ENCODE data around the gene RNF2.

The RNF2 gene

GRCh38 chr1:185129708-185130107 lies 84.3 kb downstream of the RNF2 start:
- no peaks in the 10 kb centered on the region for H3K4me1 ChIP-seq (ENCODE audit: control insufficient read depth, insufficient read depth, low read length)
- no peak overlapping the region for H3K27ac ChIP-seq (ENCODE audit: insufficient read depth, low read depth, low read length, poor library complexity, severe bottlenecking)
- H3K36me3 ChIP-seq (ENCODE audit: control insufficient read depth, insufficient read depth, low read length) = peaks cover 14% of the 10 kb centered on the region
- no peaks in the 10 kb centered on the region for H3K27me3 ChIP-seq (ENCODE audit: control insufficient read depth, insufficient read depth, low read length, poor library complexity, severe bottlenecking)
- no peak overlapping the region for H3K4me3 ChIP-seq (ENCODE audit: insufficient read depth, low read depth, low read length)
- H3K9me3 ChIP-seq (ENCODE audit: control insufficient read depth, low read length) = no peaks in the 10 kb centered on the region
- 100% methylated on average over 1 of the region's 2 CpGs for WGBS, 2 experiments

- Histone ChIP-seq H3K27me3 (ENCODE audit: control insufficient read depth, insufficient read depth, low read length, poor library complexity, severe bottlenecking) (no peaks in the 10 kb centered on the region), H3K4me1 (ENCODE audit: control insufficient read depth, insufficient read depth, low read length) (no peaks in the 10 kb centered on the region), H3K4me3 (ENCODE audit: insufficient read depth, low read depth, low read length) (no peak overlapping the region), H3K36me3 (ENCODE audit: control insufficient read depth, insufficient read depth, low read length) (peaks cover 16% of the 10 kb centered on the region), H3K27ac (ENCODE audit: insufficient read depth, low read depth, low read length, poor library complexity, severe bottlenecking) (no peak overlapping the region), H3K9me3 (ENCODE audit: control insufficient read depth, low read length) (no peaks in the 10 kb centered on the region)
- 94 to 100% methylated on average over 1 of the region's 1 CpG for WGBS, 2 experiments
These were observed 87.2 kb downstream of the RNF2 start for GRCh38 chr1:185132534-185132933.

- H3K4me1 ChIP-seq (ENCODE audit: control insufficient read depth, insufficient read depth, low read length) = no peaks in the 10 kb centered on the region
- H3K9me3 ChIP-seq (ENCODE audit: control insufficient read depth, low read length) = no peaks in the 10 kb centered on the region
- no peak overlapping the region for H3K27ac ChIP-seq (ENCODE audit: insufficient read depth, low read depth, low read length, poor library complexity, severe bottlenecking)
- no peaks in the 10 kb centered on the region for H3K27me3 ChIP-seq (ENCODE audit: control insufficient read depth, insufficient read depth, low read length, poor library complexity, severe bottlenecking)
- peaks cover 13% of the 10 kb centered on the region for H3K36me3 ChIP-seq (ENCODE audit: control insufficient read depth, insufficient read depth, low read length)
- no peak overlapping the region for H3K4me3 ChIP-seq (ENCODE audit: insufficient read depth, low read depth, low read length)
- 92 to 100% methylated on average over 1 of the region's 1 CpG for WGBS, 2 experiments
These were observed 92.7 kb downstream of the RNF2 start for GRCh38 chr1:185137896-185138545.

GRCh38 chr1:185139246-185139645 lies 93.9 kb downstream of the RNF2 start:
- no peaks in the 10 kb centered on the region for H3K9me3 ChIP-seq (ENCODE audit: control insufficient read depth, low read length)
- WGBS, 2 experiments = 90 to 97% methylated on average over 4 of the region's 4 CpGs
- no peaks in the 10 kb centered on the region for H3K4me1 ChIP-seq (ENCODE audit: control insufficient read depth, insufficient read depth, low read length)
- H3K36me3 ChIP-seq (ENCODE audit: control insufficient read depth, insufficient read depth, low read length) = peaks cover 7% of the 10 kb centered on the region
- H3K27ac ChIP-seq (ENCODE audit: insufficient read depth, low read depth, low read length, poor library complexity, severe bottlenecking) = no peak overlapping the region
- H3K4me3 ChIP-seq (ENCODE audit: insufficient read depth, low read depth, low read length) = no peak overlapping the region
- H3K27me3 ChIP-seq (ENCODE audit: control insufficient read depth, insufficient read depth, low read length, poor library complexity, severe bottlenecking) = no peaks in the 10 kb centered on the region

GRCh38 chr1:185144233-185144632 lies 98.9 kb downstream of the RNF2 start:
- Histone ChIP-seq H3K9me3 (ENCODE audit: control insufficient read depth, low read length) (no peaks in the 10 kb centered on the region), H3K27me3 (ENCODE audit: control insufficient read depth, insufficient read depth, low read length, poor library complexity, severe bottlenecking) (no peaks in the 10 kb centered on the region), H3K27ac (ENCODE audit: insufficient read depth, low read depth, low read length, poor library complexity, severe bottlenecking) (no peak overlapping the region), H3K36me3 (ENCODE audit: control insufficient read depth, insufficient read depth, low read length) (peaks cover 3% of the 10 kb centered on the region), H3K4me3 (ENCODE audit: insufficient read depth, low read depth, low read length) (no peak overlapping the region), H3K4me1 (ENCODE audit: control insufficient read depth, insufficient read depth, low read length) (no peaks in the 10 kb centered on the region)

GRCh38 chr1:185151215-185151614 lies 105.9 kb downstream of the RNF2 start:
- 90 to 92% methylated on average over 5 of the region's 5 CpGs for WGBS, 2 experiments

More at GRCh38 chr1:185151215-185151614, 105.9 kb downstream of the RNF2 start:
- no peaks in the 10 kb centered on the region for H3K27me3 ChIP-seq (ENCODE audit: control insufficient read depth, insufficient read depth, low read length, poor library complexity, severe bottlenecking)
- no peak overlapping the region for H3K27ac ChIP-seq (ENCODE audit: insufficient read depth, low read depth, low read length, poor library complexity, severe bottlenecking)
- no peaks in the 10 kb centered on the region for H3K9me3 ChIP-seq (ENCODE audit: control insufficient read depth, low read length)
- peaks cover 1% of the 10 kb centered on the region for H3K36me3 ChIP-seq (ENCODE audit: control insufficient read depth, insufficient read depth, low read length)
- no peaks in the 10 kb centered on the region for H3K4me1 ChIP-seq (ENCODE audit: control insufficient read depth, insufficient read depth, low read length)
- no peak overlapping the region for H3K4me3 ChIP-seq (ENCODE audit: insufficient read depth, low read depth, low read length)

Measured in ectodermal cell (in vitro differentiated cells).